Astrocyte of the spinal cord (primary cell): ENCODE data around the gene ADTRP.

Experiments
- DNase-seq: peaks from one replicate; pipeline ENCODE4 v3.0.0; 2011; ENCODE audit warnings: low read depth, low spot score
- H3K4me3 ChIP-seq: 2 replicates; pipeline ENCODE4 v1.5.1; 2011; ENCODE audit warnings: low read depth, mild to moderate bottlenecking, low read length, moderate library complexity
- CTCF ChIP-seq: IDR thresholded peaks from 2 replicates; pipeline ENCODE4 v1.5.1; 2012; ENCODE audit warnings: low read depth, mild to moderate bottlenecking, low read length, inconsistent platforms
- in situ Hi-C: cut with HindIII; loops from 2 replicates; pipeline ENCODE4 v1.10.0; 2017; ENCODE audit warnings: low sequenced_read_pairs

Gene ADTRP, protein sequence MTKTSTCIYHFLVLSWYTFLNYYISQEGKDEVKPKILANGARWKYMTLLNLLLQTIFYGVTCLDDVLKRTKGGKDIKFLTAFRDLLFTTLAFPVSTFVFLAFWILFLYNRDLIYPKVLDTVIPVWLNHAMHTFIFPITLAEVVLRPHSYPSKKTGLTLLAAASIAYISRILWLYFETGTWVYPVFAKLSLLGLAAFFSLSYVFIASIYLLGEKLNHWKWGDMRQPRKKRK

GRCh38 chr6:11778648-11779328 is at the start of gene ADTRP:
Gene ADTRP, minus strand, starts transcription at chr6:11778803. Its CDS starts 44 bp downstream, at chr6:11778759.
- no peak within 1 kb of the TSS for H3K4me3 ChIP-seq
- in situ Hi-C loops = no loop called here
- no peak for DNase-seq
- no peak for TF ChIP-seq CTCF

DNA sequence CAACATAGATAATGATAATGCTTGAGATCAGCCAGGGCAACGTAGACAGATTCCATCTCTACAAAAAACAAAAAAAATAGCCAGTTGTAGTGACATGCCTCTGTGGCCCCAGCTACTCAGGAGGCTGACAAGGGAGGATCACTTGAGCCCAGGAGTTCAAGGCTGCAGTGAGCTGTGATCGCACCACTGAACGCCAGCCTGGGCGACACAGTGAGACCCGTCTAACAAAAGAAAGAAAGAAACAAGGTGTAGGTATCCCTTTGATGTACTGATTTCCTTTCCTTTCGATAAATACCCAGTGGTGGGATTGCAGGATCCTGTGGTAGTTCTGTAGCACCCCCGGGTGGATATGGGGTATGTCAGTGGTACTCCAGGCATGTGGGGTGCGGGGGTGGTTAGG is 48.2 kb upstream of the ADTRP start:
- in situ Hi-C loops = no loop called here
- TF ChIP-seq CTCF = no peak
- DNase-seq = no peak
- no peak overlapping the region for H3K4me3 ChIP-seq

DNA sequence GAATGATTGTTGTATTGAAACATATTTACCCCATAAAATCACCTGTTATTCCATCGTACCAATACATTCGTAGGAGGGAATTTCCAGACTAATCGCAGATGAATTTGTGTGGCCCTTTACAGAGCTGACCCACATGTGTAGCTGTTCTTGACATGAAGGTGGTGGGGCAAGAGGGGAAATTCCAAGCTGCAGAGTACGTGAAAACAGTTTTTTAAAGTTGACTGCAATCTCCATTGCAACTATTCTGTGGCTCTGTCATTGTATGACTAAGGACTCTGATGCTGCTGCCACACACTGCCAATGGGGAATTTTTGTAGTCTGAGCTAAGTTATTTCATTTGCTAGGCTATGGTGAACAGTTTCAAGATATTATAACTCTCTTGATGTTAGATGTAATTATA is 46.4 kb upstream of the ADTRP start:
- in situ Hi-C loops = no loop called here
- TF ChIP-seq CTCF = no peak
- no peak for DNase-seq
- no peak overlapping the region for H3K4me3 ChIP-seq

GRCh38 chr6:11822346-11822745 is 43.7 kb upstream of the ADTRP start:
- H3K4me3 ChIP-seq = no peak overlapping the region
- no peak for TF ChIP-seq CTCF
- DNase-seq = no peak
- in situ Hi-C loops = no loop called here

DNA sequence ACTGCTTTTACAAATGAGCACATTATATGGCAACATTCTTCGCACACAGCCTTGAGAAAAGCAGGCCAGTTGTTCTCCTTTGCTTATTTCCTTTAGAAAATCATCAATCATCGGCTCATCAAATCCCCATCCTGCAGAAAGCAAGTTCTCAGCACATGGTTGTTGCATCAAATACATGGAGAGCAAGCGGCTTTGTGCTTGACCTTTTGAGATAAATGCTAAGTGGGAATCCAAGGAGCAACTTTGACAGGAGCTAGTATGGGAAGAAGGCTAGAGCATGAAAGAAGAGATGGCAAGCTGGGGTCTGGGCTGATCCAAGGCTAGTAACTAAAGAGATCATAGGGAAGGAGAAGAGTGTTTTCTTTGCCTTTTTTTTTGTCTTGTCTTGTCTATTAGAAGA is 43.2 kb upstream of the ADTRP start:
- in situ Hi-C loops = no loop called here
- no peak for DNase-seq
- TF ChIP-seq CTCF = no peak
- no peak overlapping the region for H3K4me3 ChIP-seq

DNA sequence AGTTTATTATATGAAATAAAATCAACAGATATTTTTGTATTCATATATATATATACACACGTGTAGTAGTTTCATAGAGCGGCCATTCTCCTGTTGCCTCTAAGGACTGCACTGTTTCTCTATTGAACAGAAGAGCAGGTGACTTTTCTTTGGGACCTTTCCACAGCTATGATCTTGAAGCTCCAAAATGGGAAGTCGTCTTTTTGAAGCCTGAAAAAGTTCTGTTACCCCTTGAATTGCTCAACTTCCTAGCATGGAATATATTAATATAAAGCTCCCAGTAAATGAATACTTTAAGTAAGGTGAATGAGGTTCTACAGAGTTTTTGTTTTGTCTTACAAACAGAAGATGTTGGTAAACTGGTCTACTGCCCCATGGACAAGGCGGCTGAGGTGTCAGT is 42.2 kb upstream of the ADTRP start:
- in situ Hi-C loops = no loop called here

More for the DNA sequence above, 42.2 kb upstream of the ADTRP start:
- no peak overlapping the region for H3K4me3 ChIP-seq
- TF ChIP-seq CTCF = no peak
- no peak for DNase-seq
